ENCODE data around the gene MLNR.
A peak's percentile ranks its signal among the peaks of the same experiment; 100 is the strongest.

MLNR gene

GRCh38 chr13:49220036-49220855 is at the start of gene MLNR:
Gene MLNR, plus strand, starts transcription at chr13:49220338. Its CDS starts 0 bp downstream, at chr13:49220338.
- DNase-seq (ENCODE audit: low spot score) = peak; percentile 63

GRCh38 chr13:49171359-49171758 is 48.8 kb upstream of the MLNR start:
- no peak for DNase-seq (ENCODE audit: low spot score)

GRCh38 chr13:49183672-49184325 is 36.3 kb upstream of the MLNR start:
- no peak for DNase-seq (ENCODE audit: low spot score)

- no peak for DNase-seq (ENCODE audit: low spot score)
Observed at GRCh38 chr13:49184621-49185020, 35.5 kb upstream of the MLNR start.

- no peak for DNase-seq (ENCODE audit: low spot score)
Observed at GRCh38 chr13:49185264-49185663, 34.9 kb upstream of the MLNR start.

- DNase-seq (ENCODE audit: low spot score) = no peak
Observed at GRCh38 chr13:49190901-49191300, 29.2 kb upstream of the MLNR start.

- DNase-seq (ENCODE audit: low spot score) = no peak
Observed at GRCh38 chr13:49206641-49207040, 13.5 kb upstream of the MLNR start.

- DNase-seq (ENCODE audit: low spot score) = no peak
Observed at GRCh38 chr13:49208619-49209018, 11.5 kb upstream of the MLNR start.

- DNase-seq (ENCODE audit: low spot score) = no peak
Observed at GRCh38 chr13:49210114-49210513, 10.0 kb upstream of the MLNR start.

GRCh38 chr13:49210669-49211068 is 9.5 kb upstream of the MLNR start:
- DNase-seq (ENCODE audit: low spot score) = no peak

- DNase-seq (ENCODE audit: low spot score) = no peak
Observed at GRCh38 chr13:49213539-49213938, 6.6 kb upstream of the MLNR start.

- DNase-seq (ENCODE audit: low spot score) = no peak
Observed at GRCh38 chr13:49213997-49214916, 5.9 kb upstream of the MLNR start.

GRCh38 chr13:49214917-49215376 is 5.2 kb upstream of the MLNR start:
- DNase-seq (ENCODE audit: low spot score) = no peak

- no peak for DNase-seq (ENCODE audit: low spot score)
Observed at GRCh38 chr13:49216334-49216733, 3.8 kb upstream of the MLNR start.

- no peak for DNase-seq (ENCODE audit: low spot score)
Observed at GRCh38 chr13:49217962-49218492, 2.1 kb upstream of the MLNR start.

- DNase-seq (ENCODE audit: low spot score) = no peak
Observed at GRCh38 chr13:49218493-49219051, 1.6 kb upstream of the MLNR start.

- peak; percentile 23 for DNase-seq (ENCODE audit: low spot score)
Observed at GRCh38 chr13:49219647-49220035, 497 bp upstream of the MLNR start.

GRCh38 chr13:49220856-49221589 is 885 bp downstream of the MLNR start:
- peak; percentile 35 for DNase-seq (ENCODE audit: low spot score)

- DNase-seq (ENCODE audit: low spot score) = no peak
Observed at GRCh38 chr13:49221590-49221965, 1.4 kb downstream of the MLNR start.

- DNase-seq (ENCODE audit: low spot score) = no peak
Observed at GRCh38 chr13:49225223-49226042, 5.3 kb downstream of the MLNR start.

Data from AG08396 (cell line).